ENCODE data around the gene C4orf50.
"Not testable (repeated sequence)": the region's sequence is repeated elsewhere in the genome, so short reads cannot be mapped to it uniquely, and the experiment has no call there.

C4orf50 gene

GRCh38 chr4:5887011-5887360, 131.2 kb downstream of the C4orf50 start:
- DNase-seq: no peak

GRCh38 chr4:5885733-5886132, 132.5 kb downstream of the C4orf50 start:
- DNase-seq: no peak

- no peak for DNase-seq
Observed at GRCh38 chr4:5884796-5885195, 133.4 kb downstream of the C4orf50 start.

- no peak for DNase-seq
Observed at GRCh38 chr4:5883916-5884315, 134.3 kb downstream of the C4orf50 start.

- no peak for DNase-seq
Observed at GRCh38 chr4:5882947-5883346, 135.3 kb downstream of the C4orf50 start.

GRCh38 chr4:5881340-5881739, 136.9 kb downstream of the C4orf50 start:
- no peak for DNase-seq

- DNase-seq: no peak
Observed at GRCh38 chr4:5878359-5878758, 139.9 kb downstream of the C4orf50 start.

GRCh38 chr4:5877392-5877791, 140.8 kb downstream of the C4orf50 start:
- no peak for DNase-seq

- DNase-seq: no peak
Observed at GRCh38 chr4:5874811-5875449, 143.3 kb downstream of the C4orf50 start.

GRCh38 chr4:5870701-5871100, 147.5 kb downstream of the C4orf50 start:
- DNase-seq: peak in 1 of 5 experiments; percentile 25

- no peak for DNase-seq
Observed at GRCh38 chr4:5869966-5870619, 148.1 kb downstream of the C4orf50 start.

GRCh38 chr4:5867866-5868265, 150.4 kb downstream of the C4orf50 start:
- no peak for DNase-seq

GRCh38 chr4:5866841-5867813, 151.1 kb downstream of the C4orf50 start:
- peak in 1 of 5 experiments; percentile 54 for DNase-seq

- peak in 1 of 5 experiments; percentile 75 for DNase-seq
Observed at GRCh38 chr4:5865896-5866599, 152.2 kb downstream of the C4orf50 start.

- DNase-seq: peak in 2 of 5 experiments; percentile 9 to 91
Observed at GRCh38 chr4:5863461-5864113, 154.6 kb downstream of the C4orf50 start.

- no peak for DNase-seq
Observed at GRCh38 chr4:5858020-5858769, 160.0 kb downstream of the C4orf50 start.

GRCh38 chr4:5857199-5857598, 161.0 kb downstream of the C4orf50 start:
- DNase-seq: no peak

- DNase-seq: not testable (repeated sequence)
Observed at GRCh38 chr4:5856362-5856761, 161.9 kb downstream of the C4orf50 start.

GRCh38 chr4:5854929-5855328, 163.3 kb downstream of the C4orf50 start:
- DNase-seq: no peak

- DNase-seq: no peak
Observed at GRCh38 chr4:5852523-5853202, 165.6 kb downstream of the C4orf50 start.
